Measurements from ENCODE around the gene TNFSF12. TPM values are rescaled to one million over a fixed set of nuclear protein-coding genes. Genes with fewer than 3 reads are reported as not detected.
A peak's percentile ranks its signal among the peaks of the same experiment; 100 is the strongest.
"Not testable (repeated sequence)": the region's sequence is repeated elsewhere in the genome, so short reads cannot be mapped to it uniquely, and the experiment has no call there.

The TNFSF12 gene
- total RNA-seq, 2 experiments from 2014 or later = 10.9 to 13.7 TPM

DNA sequence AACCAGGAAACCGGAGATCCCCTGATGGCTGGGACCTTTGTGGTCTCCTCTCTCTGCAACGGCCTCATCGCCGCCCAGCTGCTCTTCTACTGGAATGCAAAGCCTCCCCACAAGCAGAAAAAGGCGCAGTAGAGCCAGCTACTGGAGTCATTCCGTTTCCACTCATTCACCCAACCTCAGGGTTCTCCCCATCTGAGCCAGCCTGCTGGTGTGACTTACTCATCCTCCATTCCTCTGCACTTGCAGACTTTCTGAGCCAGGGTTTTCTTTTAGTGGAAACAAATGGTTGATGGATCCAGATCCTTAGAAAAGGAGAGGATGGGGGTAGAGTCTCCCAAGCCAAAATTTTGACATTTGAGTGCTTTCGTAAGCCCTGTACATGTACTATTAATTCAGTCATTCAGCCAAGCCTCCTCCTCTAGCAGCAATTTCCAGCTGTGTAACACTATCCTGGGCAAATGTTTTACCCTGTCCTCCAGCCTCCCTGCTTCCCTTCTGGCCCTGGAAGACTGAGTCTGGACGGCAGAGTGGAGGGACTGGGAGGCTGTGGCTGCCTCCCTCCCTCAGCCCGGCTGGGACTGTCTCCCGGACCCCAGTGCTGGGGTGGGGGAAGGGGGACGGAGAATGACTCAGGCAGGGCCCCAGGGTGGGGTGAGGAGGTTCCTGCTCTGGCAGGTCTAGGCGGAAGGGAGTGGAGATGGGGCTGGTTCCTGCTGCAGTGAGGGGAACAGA, 38.7 kb downstream of the TNFSF12 start:
- ATAC-seq (no peak), DNase-seq (no peak)
- no peaks in the 10 kb centered on the region for H3K9me3 Mint-ChIP-seq (ENCODE audit: low read depth)
- POLR2A ChIA-PET = interaction anchor here (1.2 kb wide), 1 partner anchor 99 kb away, joined by 3 read pairs; no protein-coding TSS in a partner anchor
- H3K4me3 Mint-ChIP-seq = no peak overlapping the region
- H3K36me3 Mint-ChIP-seq (ENCODE audit: low read depth) = peaks cover 34% of the 10 kb centered on the region
- CTCF ChIA-PET = interaction anchor here (1.2 to 2.3 kb wide), 4 partner anchors 12 to 151 kb away, joined by 5 to 9 read pairs (median 6); partner anchors contain the start of genes TP53 and WRAP53
- H3K4me1 Mint-ChIP-seq = peaks cover 21% of the 10 kb centered on the region
- H3K27me3 Mint-ChIP-seq = no peaks in the 10 kb centered on the region
- H3K27ac Mint-ChIP-seq = no peak overlapping the region
- intact Hi-C loops (cut with DNase I, micrococcal nuclease) = loop anchor here in 1 of 2 experiments (2.0 kb wide), 2 partner anchors 65 to 73 kb away; no protein-coding TSS in a partner anchor

- ChIA-PET CTCF (interaction anchor here (0.5 to 2.3 kb wide), 19 partner anchors 9 to 291 kb away, joined by 3 to 12 read pairs (median 4); partner anchors contain the start of genes CD68, CHRNB1, FXR2 and TMEM95), POLR2A (interaction anchor here (0.6 to 1.7 kb wide), 4 partner anchors 12 to 99 kb away, joined by 3 to 5 read pairs (median 4); partner anchors contain the start of gene TP53)
- intact Hi-C loops (cut with DNase I, micrococcal nuclease) = loop anchor here in 1 of 2 experiments (1.0 to 2.0 kb wide), 4 partner anchors 66 to 308 kb away; no protein-coding TSS in a partner anchor
- Mint-ChIP-seq H3K9me3 (ENCODE audit: low read depth) (no peaks in the 10 kb centered on the region), H3K36me3 (ENCODE audit: low read depth) (peaks cover 41% of the 10 kb centered on the region), H3K4me3 (no peak overlapping the region), H3K27me3 (no peaks in the 10 kb centered on the region), H3K27ac (no peak overlapping the region), H3K4me1 (peaks cover 16% of the 10 kb centered on the region)
- ATAC-seq (no peak), DNase-seq (no peak)
Observed at GRCh38 chr17:7588553-7589203, 39.8 kb downstream of the TNFSF12 start.

DNA sequence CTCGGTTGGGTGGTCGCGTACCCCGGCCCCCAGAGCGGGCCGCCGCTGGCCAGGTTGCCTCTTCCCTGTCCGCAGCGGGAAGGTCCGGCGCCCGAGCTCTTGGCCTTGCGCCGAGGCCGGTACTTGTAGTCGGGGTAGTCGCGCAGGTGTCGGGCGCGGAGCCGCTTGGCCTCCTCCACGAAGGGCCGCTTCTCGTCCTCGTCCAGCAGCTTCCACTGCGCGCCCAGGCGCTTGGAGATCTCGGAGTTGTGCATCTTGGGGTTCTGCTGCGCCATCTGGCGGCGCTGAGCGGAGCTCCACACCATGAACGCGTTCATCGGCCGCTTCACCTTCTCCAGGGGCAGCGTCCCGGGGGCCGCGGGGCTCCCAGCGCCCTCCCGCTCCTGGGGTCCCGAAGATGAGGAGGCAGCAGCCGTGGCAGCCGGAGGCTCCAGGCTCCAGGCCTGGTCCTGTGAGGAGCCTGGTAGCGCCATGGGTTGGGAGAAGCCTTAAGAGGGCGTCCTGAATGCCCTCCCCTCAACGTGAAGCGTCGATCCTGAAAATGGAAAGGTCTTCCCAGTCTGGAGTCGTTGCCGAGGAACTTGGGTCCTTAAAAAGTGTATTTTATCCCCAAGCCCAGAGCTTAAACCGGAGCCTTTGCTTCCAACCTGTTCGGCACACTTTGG, 40.5 kb downstream of the TNFSF12 start:
- POLR2A ChIA-PET = interaction anchor here (0.5 to 1.7 kb wide), 6 partner anchors 29 to 98 kb away, joined by 3 to 10 read pairs (median 4); partner anchors contain the start of gene TP53

DNA sequence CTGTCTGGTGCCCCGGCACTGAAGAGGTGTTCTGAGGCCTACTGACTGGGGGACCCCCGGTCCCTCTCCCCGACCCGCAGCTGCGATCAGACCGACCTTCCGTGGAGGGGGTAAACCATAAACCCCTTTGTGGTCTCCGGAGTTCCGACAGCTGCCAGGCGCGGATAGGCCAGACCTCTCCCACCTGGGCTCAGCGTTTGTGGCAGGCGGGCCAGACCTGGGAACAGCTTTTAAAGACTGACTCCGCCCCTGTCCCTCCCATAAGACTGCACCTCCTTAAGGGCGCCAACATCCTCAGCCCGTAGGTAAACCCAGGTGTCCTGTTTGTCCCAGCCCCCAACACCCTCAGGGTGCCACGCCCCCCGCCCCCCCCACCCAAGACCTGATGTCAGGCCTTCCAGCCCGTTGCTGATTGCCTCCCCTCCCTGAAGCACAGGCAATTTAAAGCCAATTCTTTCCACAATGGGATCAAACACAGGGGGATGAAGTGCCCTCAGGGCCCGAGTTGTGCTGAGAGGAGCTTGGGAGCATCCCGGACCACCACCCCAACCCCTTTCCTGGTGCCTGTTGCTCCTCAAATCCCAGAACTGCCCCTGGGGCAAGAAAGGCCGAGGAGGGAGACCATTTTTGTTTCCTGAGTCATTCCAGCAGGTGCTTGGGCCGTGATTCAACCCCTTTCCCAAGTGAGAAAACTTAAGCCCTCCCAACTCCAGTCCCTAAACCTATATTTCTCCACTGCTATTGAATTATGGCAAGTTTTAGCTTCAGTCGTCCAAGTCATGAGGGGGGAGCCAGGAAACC, 41.2 kb downstream of the TNFSF12 start, which contains the start of gene SOX15:
TSS of gene SOX15 (minus strand) at position 204 of the 801 bp plus-strand sequence. CDS start 418 bp downstream, outside the sequence.
- Mint-ChIP-seq H3K4me1 (peaks cover 9% of the 10 kb centered on the region), H3K4me3 (no peak within 1 kb of the TSS), H3K36me3 (ENCODE audit: low read depth) (peaks cover 43% of the 10 kb centered on the region), H3K9me3 (ENCODE audit: low read depth) (no peaks in the 10 kb centered on the region), H3K27ac (no peak within 1 kb of the TSS), H3K27me3 (no peaks in the 10 kb centered on the region)
- POLR2A ChIA-PET = interaction anchor here (0.5 to 1.7 kb wide), 7 partner anchors 10 to 97 kb away, joined by 3 to 10 read pairs (median 4); partner anchors contain the start of genes CD68 and TP53
- CTCF ChIA-PET = interaction anchor here (0.6 to 2.3 kb wide), 22 partner anchors 11 to 286 kb away, joined by 3 to 12 read pairs (median 4); partner anchors contain the start of genes CD68, CHRNB1, FXR2 and TMEM95
- ATAC-seq = no peak
- DNase-seq = no peak
- intact Hi-C loops (cut with DNase I, micrococcal nuclease) = loop anchor here in 1 of 2 experiments (1.0 to 2.0 kb wide), 4 partner anchors 67 to 310 kb away; no protein-coding TSS in a partner anchor

More for the DNA sequence above, 40.5 kb downstream of the TNFSF12 start:
- peaks cover 44% of the 10 kb centered on the region for H3K36me3 Mint-ChIP-seq (ENCODE audit: low read depth)
- CTCF ChIA-PET = interaction anchor here (0.5 to 2.3 kb wide), 24 partner anchors 9 to 291 kb away, joined by 3 to 12 read pairs (median 4); partner anchors contain the start of genes CD68, CHRNB1, FXR2 and TMEM95
- peaks cover 16% of the 10 kb centered on the region for H3K4me1 Mint-ChIP-seq
- H3K9me3 Mint-ChIP-seq (ENCODE audit: low read depth) = no peaks in the 10 kb centered on the region
- intact Hi-C loops (cut with DNase I, micrococcal nuclease) = loop anchor here in 1 of 2 experiments (1.0 to 2.0 kb wide), 4 partner anchors 67 to 309 kb away; no protein-coding TSS in a partner anchor
- ATAC-seq (peak; percentile 86), DNase-seq (peak; percentile 85)
- no peaks in the 10 kb centered on the region for H3K27me3 Mint-ChIP-seq
- no peak overlapping the region for H3K27ac Mint-ChIP-seq
- H3K4me3 Mint-ChIP-seq = no peak overlapping the region

DNA sequence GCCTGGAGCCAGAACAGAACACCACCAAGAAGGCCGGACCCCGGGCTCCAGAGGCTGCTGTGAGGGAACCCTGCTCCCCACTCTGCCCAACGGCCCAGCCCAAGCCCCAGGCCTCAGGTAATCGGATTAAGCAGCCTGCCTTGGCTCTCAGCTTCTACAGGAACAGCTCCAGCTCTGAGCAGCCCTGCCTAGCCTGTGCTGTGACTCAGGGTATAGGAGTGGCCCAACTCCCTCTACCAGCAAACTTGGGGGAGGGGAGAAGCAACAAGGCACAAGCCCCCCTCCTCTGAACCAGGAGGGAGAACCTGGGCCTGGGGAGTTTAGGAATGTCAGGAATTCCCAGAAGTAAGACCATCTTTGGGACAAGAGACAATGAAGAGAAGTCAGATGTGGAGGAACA, 41.9 kb downstream of the TNFSF12 start:
- Mint-ChIP-seq H3K27ac (no peak overlapping the region), H3K36me3 (ENCODE audit: low read depth) (peaks cover 47% of the 10 kb centered on the region), H3K27me3 (no peaks in the 10 kb centered on the region), H3K4me1 (peaks cover 6% of the 10 kb centered on the region), H3K9me3 (ENCODE audit: low read depth) (no peaks in the 10 kb centered on the region), H3K4me3 (no peak overlapping the region)
- intact Hi-C loops (cut with DNase I, micrococcal nuclease) = no loop called here
- DNase-seq = no peak
- CTCF ChIA-PET = interaction anchor here (0.7 to 0.9 kb wide), 2 partner anchors 30 to 70 kb away, joined by 3 to 4 read pairs; no protein-coding TSS in a partner anchor
- POLR2A ChIA-PET = no interaction called here
- ATAC-seq = peak; percentile 41

DNA sequence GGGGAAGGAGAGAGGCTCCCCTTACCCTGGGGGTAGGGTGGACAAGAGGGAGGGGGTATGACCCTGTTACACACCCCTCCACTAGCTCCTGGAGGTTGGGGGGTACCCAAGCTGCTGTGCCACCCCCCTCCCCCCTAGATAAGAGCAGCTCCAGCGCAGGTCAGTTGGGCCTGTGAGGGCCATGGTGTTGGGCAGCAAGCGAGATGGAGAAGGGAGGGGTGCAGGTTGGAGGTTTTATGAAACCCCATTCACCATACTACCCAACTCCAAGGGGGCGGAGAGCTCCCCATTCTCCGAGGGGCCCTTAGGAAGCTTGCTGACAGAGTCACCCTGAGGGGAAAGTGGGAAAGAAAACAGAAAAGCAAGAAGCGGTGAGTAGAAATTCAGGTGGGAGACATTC, 42.7 kb downstream of the TNFSF12 start:
- intact Hi-C loops (cut with DNase I, micrococcal nuclease) = no loop called here
- no peak overlapping the region for H3K4me3 Mint-ChIP-seq
- ChIA-PET CTCF (interaction anchor here (1.3 kb wide), 1 partner anchor 31 kb away, joined by 4 read pairs; no protein-coding TSS in a partner anchor), POLR2A (no interaction called here)
- ATAC-seq (no peak), DNase-seq (no peak)
- H3K36me3 Mint-ChIP-seq (ENCODE audit: low read depth) = peaks cover 50% of the 10 kb centered on the region
- H3K27me3 Mint-ChIP-seq = no peaks in the 10 kb centered on the region
- no peak overlapping the region for H3K27ac Mint-ChIP-seq
- no peaks in the 10 kb centered on the region for H3K9me3 Mint-ChIP-seq (ENCODE audit: low read depth)
- peaks cover 5% of the 10 kb centered on the region for H3K4me1 Mint-ChIP-seq

DNA sequence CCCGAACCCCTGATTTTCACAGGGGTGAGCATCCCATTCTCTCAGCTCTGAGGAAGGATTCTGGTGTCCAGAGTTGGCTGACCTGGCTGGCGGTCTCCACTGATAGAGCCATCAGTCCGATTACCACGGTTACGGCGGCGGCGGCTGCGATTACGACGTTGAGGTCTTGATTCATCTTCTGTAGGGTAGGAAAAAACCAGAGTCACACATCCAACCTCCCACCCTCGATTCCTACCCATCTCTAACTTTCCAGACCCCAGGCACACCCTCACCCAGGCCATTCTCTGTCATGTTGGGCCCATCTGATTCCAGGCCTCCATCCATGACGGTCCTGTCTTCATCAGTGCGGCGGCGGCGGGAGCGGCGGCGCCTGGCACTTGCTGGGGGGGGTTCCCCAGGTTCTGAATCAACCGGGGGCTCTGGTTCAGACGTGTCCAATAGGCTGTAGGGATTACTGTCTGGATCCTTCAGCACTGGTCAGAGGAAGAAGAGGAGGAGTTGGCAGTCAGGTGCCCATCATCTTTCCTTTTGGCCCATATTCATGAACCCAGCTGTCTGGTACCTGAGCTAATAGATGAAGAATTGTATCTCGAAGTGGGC, 43.7 kb downstream of the TNFSF12 start:
- no peaks in the 10 kb centered on the region for H3K9me3 Mint-ChIP-seq (ENCODE audit: low read depth)
- peaks cover under 1% of the 10 kb centered on the region for H3K4me1 Mint-ChIP-seq
- POLR2A ChIA-PET = no interaction called here
- H3K27me3 Mint-ChIP-seq = no peaks in the 10 kb centered on the region
- no peak for ATAC-seq
- intact Hi-C loops (cut with DNase I, micrococcal nuclease) = no loop called here
- CTCF ChIA-PET = interaction anchor here (0.5 to 1.5 kb wide), 4 partner anchors 27 to 198 kb away, joined by 3 to 4 read pairs (median 3); partner anchors contain the start of gene PLSCR3
- peaks cover 53% of the 10 kb centered on the region for H3K36me3 Mint-ChIP-seq (ENCODE audit: low read depth)
- H3K4me3 Mint-ChIP-seq = no peak overlapping the region
- H3K27ac Mint-ChIP-seq = no peak overlapping the region
- no peak for DNase-seq

DNA sequence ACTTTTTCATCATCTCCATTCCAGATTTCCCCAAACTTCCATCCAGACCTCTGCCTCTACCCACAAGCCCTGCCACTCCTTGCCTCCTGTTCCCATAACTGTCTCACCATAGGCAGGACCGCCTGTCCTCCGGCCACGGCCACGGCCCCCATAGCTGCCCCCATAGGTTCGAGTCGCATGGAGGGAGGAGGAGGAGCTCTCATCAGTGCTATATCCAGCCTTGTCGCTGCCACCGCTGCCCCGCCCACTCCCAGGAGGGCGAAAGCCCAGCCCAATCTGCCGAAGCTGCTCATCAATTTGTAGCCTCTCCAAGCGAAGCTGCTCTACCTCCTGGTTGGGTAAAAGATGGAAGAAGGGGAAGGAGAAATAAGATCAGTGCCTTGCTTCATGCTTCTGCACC, 44.4 kb downstream of the TNFSF12 start:
- H3K27me3 Mint-ChIP-seq = no peaks in the 10 kb centered on the region
- H3K4me1 Mint-ChIP-seq = no peaks in the 10 kb centered on the region
- ATAC-seq (no peak), DNase-seq (no peak)
- peaks cover 48% of the 10 kb centered on the region for H3K36me3 Mint-ChIP-seq (ENCODE audit: low read depth)
- POLR2A ChIA-PET = interaction anchor here (0.6 kb wide), 1 partner anchor 144 kb away, joined by 3 read pairs; no protein-coding TSS in a partner anchor
- CTCF ChIA-PET = interaction anchor here (0.7 to 1.5 kb wide), 3 partner anchors 15 to 548 kb away, joined by 3 read pairs; no protein-coding TSS in a partner anchor
- H3K9me3 Mint-ChIP-seq (ENCODE audit: low read depth) = no peaks in the 10 kb centered on the region
- intact Hi-C loops (cut with DNase I, micrococcal nuclease) = no loop called here
- H3K27ac Mint-ChIP-seq = no peak overlapping the region
- H3K4me3 Mint-ChIP-seq = no peak overlapping the region

DNA sequence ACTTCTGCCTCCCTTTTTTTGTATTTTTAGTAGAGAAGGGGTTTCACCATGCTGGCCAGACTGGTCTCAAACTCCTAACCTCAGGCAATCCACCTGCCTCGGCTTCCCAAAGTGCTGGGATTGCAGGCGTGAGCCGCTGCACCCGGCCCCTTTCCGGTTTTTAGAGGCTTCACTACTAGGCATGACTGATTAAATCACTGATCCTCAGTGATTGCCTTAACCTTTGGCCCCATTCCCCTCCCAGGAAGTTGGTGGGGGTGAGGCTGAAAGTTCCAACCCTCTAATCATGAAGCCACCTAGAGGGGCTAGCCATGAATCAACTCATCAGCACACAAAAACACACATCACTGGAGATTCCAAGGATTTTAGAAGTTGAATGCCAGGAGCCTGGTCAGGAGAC, 48.7 kb downstream of the TNFSF12 start:
- intact Hi-C loops (cut with DNase I, micrococcal nuclease); H3K27ac Mint-ChIP-seq; H3K4me3 Mint-ChIP-seq; H3K9me3 Mint-ChIP-seq (ENCODE audit: low read depth); CTCF ChIA-PET; ATAC-seq; DNase-seq; POLR2A ChIA-PET; H3K27me3 Mint-ChIP-seq; H3K4me1 Mint-ChIP-seq: not testable (repeated sequence)
- H3K36me3 Mint-ChIP-seq (ENCODE audit: low read depth) = peaks cover 64% of the 10 kb centered on the region

- Mint-ChIP-seq H3K9me3 (ENCODE audit: low read depth) (no peaks in the 10 kb centered on the region), H3K36me3 (ENCODE audit: low read depth) (peaks cover 42% of the 10 kb centered on the region), H3K4me1 (peaks cover 18% of the 10 kb centered on the region), H3K27me3 (no peaks in the 10 kb centered on the region), H3K27ac (no peak overlapping the region), H3K4me3 (no peak overlapping the region)
- CTCF ChIA-PET = interaction anchor here (0.6 kb wide), 1 partner anchor 17 kb away, joined by 3 read pairs; no protein-coding TSS in a partner anchor
- POLR2A ChIA-PET = no interaction called here
- intact Hi-C loops (cut with DNase I, micrococcal nuclease) = no loop called here
- ATAC-seq (peak; percentile 49), DNase-seq (no peak)
Observed at GRCh38 chr17:7606280-7606679, 57.4 kb downstream of the TNFSF12 start.

Data from activated CD4-positive, alpha-beta T cell treated with anti-CD3 and anti-CD28 coated beads for 36 hours (primary cell).